Measurements from ENCODE around the gene BRWD1. TPM values are rescaled to one million over a fixed set of nuclear protein-coding genes. Genes with fewer than 3 reads are reported as not detected.
A peak's percentile ranks its signal among the peaks of the same experiment; 100 is the strongest.

The BRWD1 gene
- polyA plus RNA-seq: 38.9 TPM

- Mint-ChIP-seq H3K27ac (peak within 1 kb of the TSS; percentile 96 to 99 (median 98)), H3K9me3 (no peaks in the 10 kb centered on the region), H3K4me1 (peaks cover 46 to 54% (median 53%) of the 10 kb centered on the region in 3 donors), H3K27me3 (no peaks in the 10 kb centered on the region), H3K36me3 (peaks cover 5% of the 10 kb centered on the region), H3K4me3 (peak within 1 kb of the TSS; percentile 88 to 97 (median 94))
These were observed at the start of gene BRWD1 for GRCh38 chr21:39313571-39314142. Gene BRWD1, minus strand, starts transcription at chr21:39313632. Its CDS starts 141 bp downstream, at chr21:39313491.

- no peaks in the 10 kb centered on the region for H3K36me3 Mint-ChIP-seq
- peaks cover 9% of the 10 kb centered on the region for H3K27me3 Mint-ChIP-seq
- H3K27ac Mint-ChIP-seq: no peak overlapping the region
- no peak overlapping the region for H3K4me3 Mint-ChIP-seq
- H3K4me1 Mint-ChIP-seq: peaks cover 0 to 1% (median 0%) of the 10 kb centered on the region in 3 donors
- peaks cover 0 to 3% (median 0%) of the 10 kb centered on the region in 3 donors for H3K9me3 Mint-ChIP-seq
These were observed 49.3 kb upstream of the BRWD1 start for GRCh38 chr21:39362733-39363132.

- H3K4me1 Mint-ChIP-seq: peaks cover 0 to 1% (median 0%) of the 10 kb centered on the region in 3 donors
- H3K27me3 Mint-ChIP-seq: peaks cover 9% of the 10 kb centered on the region
- no peak overlapping the region for H3K4me3 Mint-ChIP-seq
- H3K9me3 Mint-ChIP-seq: no peaks in the 10 kb centered on the region
- no peaks in the 10 kb centered on the region for H3K36me3 Mint-ChIP-seq
- H3K27ac Mint-ChIP-seq: no peak overlapping the region
These were observed 46.0 kb upstream of the BRWD1 start for GRCh38 chr21:39359382-39359781.

GRCh38 chr21:39353295-39353694 lies 39.9 kb upstream of the BRWD1 start:
- Mint-ChIP-seq H3K36me3 (no peaks in the 10 kb centered on the region), H3K4me1 (peaks cover 2 to 8% (median 6%) of the 10 kb centered on the region in 3 donors), H3K9me3 (peaks cover 0 to 3% (median 0%) of the 10 kb centered on the region in 3 donors), H3K4me3 (no peak overlapping the region), H3K27ac (no peak overlapping the region), H3K27me3 (peaks cover 5% of the 10 kb centered on the region)

DNA sequence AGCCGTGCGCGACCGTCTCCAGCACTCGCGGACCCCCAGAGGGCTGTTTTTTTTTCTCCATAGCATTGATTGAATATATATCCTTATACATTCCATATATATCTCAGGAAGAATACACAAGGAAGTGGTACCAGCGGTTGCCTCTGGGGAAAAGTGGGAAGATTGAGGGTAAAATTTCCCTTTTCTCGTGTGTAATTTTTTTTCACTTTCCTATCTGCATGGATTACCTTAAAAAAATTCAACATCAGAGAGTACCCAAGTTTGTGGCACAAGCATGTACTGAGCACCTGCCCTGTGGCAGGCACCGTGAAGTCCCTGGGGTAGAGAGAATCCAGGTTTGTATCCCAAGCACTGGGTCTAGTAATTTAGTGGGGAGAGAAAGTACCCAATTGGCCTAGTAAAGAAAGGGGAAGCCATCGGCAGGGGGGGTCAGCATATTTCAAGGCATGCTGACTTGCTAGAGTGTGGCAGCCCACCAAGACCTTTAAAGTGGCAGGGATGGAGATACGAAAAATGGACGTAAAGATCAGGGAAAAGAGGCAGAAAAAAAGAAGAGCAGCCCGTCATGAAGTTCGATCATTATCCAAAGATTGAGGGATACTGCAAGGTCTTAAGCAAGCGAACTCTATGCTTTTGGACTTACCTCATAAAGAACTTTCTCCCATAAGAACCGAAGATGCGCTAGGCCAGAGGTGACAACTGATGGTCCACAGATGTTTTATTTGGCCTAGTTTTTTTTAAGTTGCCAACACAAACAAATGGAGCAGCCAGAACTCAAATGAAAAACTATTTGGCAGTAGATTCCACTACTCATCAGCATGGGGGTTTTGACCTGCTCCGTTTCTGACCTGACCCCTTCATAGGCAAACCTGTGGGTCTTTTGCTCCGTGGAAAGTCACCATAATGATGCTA lies 36.9 kb upstream of the BRWD1 start:
- Mint-ChIP-seq H3K4me1 (peaks cover 17 to 33% (median 27%) of the 10 kb centered on the region in 3 donors), H3K9me3 (peaks cover 0 to 3% (median 0%) of the 10 kb centered on the region in 3 donors), H3K36me3 (peaks cover 2% of the 10 kb centered on the region), H3K27ac (peak overlapping the region; percentile 98 to 100 (median 99)), H3K27me3 (peaks cover 5% of the 10 kb centered on the region), H3K4me3 (peak overlapping the region; percentile 98 to 99 (median 99))

DNA sequence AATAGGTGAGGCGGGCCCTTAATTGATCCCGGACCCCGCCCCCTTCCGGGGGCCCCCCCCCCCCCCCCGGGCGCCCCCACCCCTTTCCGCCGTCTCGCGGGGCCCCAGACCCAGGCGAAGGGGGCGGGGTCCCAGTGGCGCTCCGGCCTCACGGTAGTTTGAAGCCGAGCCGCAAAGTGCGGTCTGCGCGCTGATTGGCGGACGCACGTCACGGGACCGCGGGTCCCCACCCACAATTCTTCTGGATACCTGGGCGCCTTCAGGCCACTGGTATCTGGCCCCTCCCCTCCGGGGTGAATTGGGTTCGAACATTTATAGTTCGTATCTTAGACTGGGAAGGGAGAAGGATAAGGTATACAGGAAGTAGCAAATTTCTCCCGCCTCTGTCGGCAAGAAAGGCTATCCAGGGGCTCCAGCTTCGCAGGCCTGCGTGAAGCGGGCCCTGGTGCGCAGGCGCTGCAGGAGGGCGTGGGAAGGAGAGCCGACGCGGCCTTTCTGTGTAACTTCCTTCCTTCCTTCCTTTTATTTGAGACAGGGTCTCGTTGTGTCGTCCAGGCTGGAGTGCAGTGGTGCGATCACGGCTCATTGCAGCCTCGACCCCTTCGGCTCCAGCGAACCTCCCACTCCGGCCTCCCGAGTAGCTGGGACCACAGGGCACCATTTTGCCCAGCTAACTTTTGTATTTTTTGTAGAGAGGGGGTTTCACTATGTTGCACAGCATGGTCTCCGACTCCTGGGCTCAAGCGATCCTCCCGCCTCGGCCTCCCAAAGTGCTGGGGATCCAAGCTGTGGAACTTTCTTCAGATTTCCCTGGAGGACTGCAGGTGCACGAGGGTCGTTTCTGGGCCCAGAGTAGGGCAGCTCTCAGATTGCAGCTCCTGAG lies 36.0 kb upstream of the BRWD1 start:
- peak overlapping the region; percentile 98 to 100 (median 99) for H3K27ac Mint-ChIP-seq
- peaks cover 5% of the 10 kb centered on the region for H3K27me3 Mint-ChIP-seq
- H3K4me1 Mint-ChIP-seq: peaks cover 17 to 36% (median 30%) of the 10 kb centered on the region in 3 donors
- H3K36me3 Mint-ChIP-seq: peaks cover 4% of the 10 kb centered on the region
- peak overlapping the region; percentile 98 to 99 (median 99) for H3K4me3 Mint-ChIP-seq
- peaks cover 0 to 3% (median 0%) of the 10 kb centered on the region in 3 donors for H3K9me3 Mint-ChIP-seq

- peaks cover 3% of the 10 kb centered on the region for H3K27me3 Mint-ChIP-seq
- peaks cover 4% of the 10 kb centered on the region for H3K36me3 Mint-ChIP-seq
- H3K4me1 Mint-ChIP-seq: peaks cover 17 to 36% (median 30%) of the 10 kb centered on the region in 3 donors
- peak within 1 kb of the TSS; percentile 98 to 100 (median 99) for H3K27ac Mint-ChIP-seq
- H3K9me3 Mint-ChIP-seq: peaks cover 0 to 3% (median 0%) of the 10 kb centered on the region in 3 donors
- H3K4me3 Mint-ChIP-seq: peak within 1 kb of the TSS; percentile 98 to 99 (median 99)
These were observed 35.2 kb upstream of the BRWD1 start, which contains the start of gene HMGN1 for GRCh38 chr21:39348355-39349210. Gene HMGN1, minus strand, starts transcription at chr21:39349088. Its CDS starts 171 bp downstream, at chr21:39348917.

- peaks cover 17 to 36% (median 30%) of the 10 kb centered on the region in 3 donors for H3K4me1 Mint-ChIP-seq
- peak overlapping the region; percentile 94 to 99 (median 96) for H3K27ac Mint-ChIP-seq
- H3K36me3 Mint-ChIP-seq: peaks cover 6% of the 10 kb centered on the region
- peaks cover 0 to 3% (median 0%) of the 10 kb centered on the region in 3 donors for H3K9me3 Mint-ChIP-seq
- H3K4me3 Mint-ChIP-seq: peak overlapping the region; percentile 90 to 99 (median 95)
- peaks cover 3% of the 10 kb centered on the region for H3K27me3 Mint-ChIP-seq
These were observed 34.6 kb upstream of the BRWD1 start for GRCh38 chr21:39348040-39348354.

GRCh38 chr21:39347537-39347936 lies 34.1 kb upstream of the BRWD1 start:
- Mint-ChIP-seq H3K27me3 (peaks cover 3% of the 10 kb centered on the region), H3K9me3 (peaks cover 0 to 3% (median 0%) of the 10 kb centered on the region in 3 donors), H3K36me3 (peaks cover 6% of the 10 kb centered on the region), H3K27ac (peak overlapping the region; percentile 94 to 99 (median 96)), H3K4me1 (peaks cover 17 to 36% (median 30%) of the 10 kb centered on the region in 3 donors), H3K4me3 (peak overlapping the region; percentile 90 to 99 (median 95))

DNA sequence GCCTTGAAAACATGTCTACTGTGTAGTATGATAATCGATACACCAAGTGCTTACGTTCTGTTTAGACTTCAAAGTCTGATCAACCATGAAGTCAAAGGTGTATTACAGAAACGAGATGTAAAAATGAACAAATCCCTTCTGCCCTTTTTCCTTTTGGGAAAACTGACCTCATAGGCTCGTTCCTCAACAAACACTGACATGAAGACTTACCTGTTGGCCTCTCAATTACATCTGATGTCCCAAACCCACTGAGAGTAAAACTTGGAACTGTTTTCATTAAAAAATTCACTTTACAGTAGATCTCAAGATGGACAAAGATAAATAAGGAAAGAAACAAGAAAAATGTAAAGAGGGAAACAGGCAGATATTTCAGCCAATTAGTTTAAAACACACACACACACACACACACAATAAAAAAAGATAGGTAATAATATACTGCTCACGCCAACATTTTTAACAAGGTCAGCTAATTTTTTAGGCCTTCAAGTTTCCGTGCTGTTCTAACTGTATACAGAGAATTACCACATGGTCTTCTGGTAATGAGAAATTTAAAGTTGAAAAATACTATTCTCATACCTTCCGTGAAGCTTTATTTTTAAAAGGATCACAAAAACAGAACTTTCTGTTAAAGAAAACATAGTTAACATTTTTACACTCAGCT lies 33.4 kb upstream of the BRWD1 start:
- H3K4me3 Mint-ChIP-seq: peak overlapping the region; percentile 46 to 85 (median 71)
- peak overlapping the region; percentile 59 to 71 (median 68) for H3K27ac Mint-ChIP-seq
- peaks cover 6% of the 10 kb centered on the region for H3K36me3 Mint-ChIP-seq
- H3K4me1 Mint-ChIP-seq: peaks cover 17 to 36% (median 30%) of the 10 kb centered on the region in 3 donors
- H3K9me3 Mint-ChIP-seq: peaks cover 0 to 3% (median 0%) of the 10 kb centered on the region in 3 donors
- H3K27me3 Mint-ChIP-seq: peaks cover under 1% of the 10 kb centered on the region

GRCh38 chr21:39346206-39346605 lies 32.8 kb upstream of the BRWD1 start:
- peak overlapping the region in 1 of 4 donors; percentile 85 for H3K4me3 Mint-ChIP-seq
- H3K9me3 Mint-ChIP-seq: peaks cover 0 to 1% (median 0%) of the 10 kb centered on the region in 3 donors
- H3K27me3 Mint-ChIP-seq: no peaks in the 10 kb centered on the region
- H3K27ac Mint-ChIP-seq: peak overlapping the region in 2 of 3 donors; percentile 68 to 69
- H3K4me1 Mint-ChIP-seq: peaks cover 17 to 36% (median 30%) of the 10 kb centered on the region in 3 donors
- H3K36me3 Mint-ChIP-seq: peaks cover 6% of the 10 kb centered on the region

DNA sequence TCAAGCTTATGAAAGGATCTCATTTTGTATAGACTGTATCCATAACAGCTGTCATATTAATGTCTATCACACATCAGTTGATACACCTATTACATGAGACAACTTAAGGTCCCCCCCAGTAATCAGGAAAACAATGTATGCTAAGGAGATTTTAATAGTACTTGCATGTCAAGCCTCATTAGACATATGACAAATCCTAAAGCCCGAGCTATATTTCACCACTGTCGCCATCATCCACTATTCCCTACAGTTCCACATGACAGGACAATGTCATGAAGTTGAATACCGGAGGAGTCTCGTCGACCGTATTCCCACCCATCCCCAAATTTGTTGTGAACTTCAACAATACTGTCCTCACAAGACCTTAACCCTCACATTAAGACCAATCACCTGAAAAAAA lies 32.0 kb upstream of the BRWD1 start:
- no peaks in the 10 kb centered on the region for H3K9me3 Mint-ChIP-seq
- H3K4me1 Mint-ChIP-seq: peaks cover 17 to 36% (median 30%) of the 10 kb centered on the region in 3 donors
- peak overlapping the region in 2 of 3 donors; percentile 68 to 69 for H3K27ac Mint-ChIP-seq
- H3K36me3 Mint-ChIP-seq: peaks cover 11% of the 10 kb centered on the region
- peak overlapping the region in 2 of 4 donors; percentile 58 to 85 for H3K4me3 Mint-ChIP-seq
- no peaks in the 10 kb centered on the region for H3K27me3 Mint-ChIP-seq

DNA sequence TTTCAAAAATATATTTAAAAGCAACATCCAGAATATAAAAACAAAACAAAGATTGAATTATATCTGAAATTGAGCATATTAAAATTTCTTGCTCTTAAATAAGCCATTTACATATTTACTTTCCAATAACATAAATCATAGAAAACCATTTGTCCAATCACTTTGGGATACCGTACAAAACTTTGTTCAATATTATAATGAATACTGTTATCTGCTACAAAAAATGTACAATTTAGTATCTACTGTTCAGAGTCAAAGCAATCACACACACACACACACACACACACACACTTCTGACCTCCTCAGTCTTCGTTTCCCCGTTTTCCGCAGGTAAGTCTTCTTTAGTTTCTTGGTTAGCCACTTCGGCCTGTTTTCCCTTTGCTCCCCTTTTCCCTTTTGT lies 31.4 kb upstream of the BRWD1 start:
- Mint-ChIP-seq H3K27me3 (no peaks in the 10 kb centered on the region), H3K27ac (no peak overlapping the region)

More for the DNA sequence above, 31.4 kb upstream of the BRWD1 start:
- Mint-ChIP-seq H3K36me3 (peaks cover 11% of the 10 kb centered on the region), H3K4me3 (no peak overlapping the region), H3K4me1 (peaks cover 17 to 36% (median 25%) of the 10 kb centered on the region in 3 donors), H3K9me3 (no peaks in the 10 kb centered on the region)
